SK-N-SH treated with all-trans-retinoic acid at 6 μM for 48 hours (cell line): ENCODE results near the gene RACK1.

Source experiments
- ATAC-seq: fragments of 200-7000 bp; cut with Tn5 transposase; 3 replicates; pipeline ENCODE4 v1.9.1; 2020; ENCODE audit warnings: mild to moderate bottlenecking, moderate library complexity
- BACH2 ChIP-seq: fragments of 250-450 bp; sonication (Bioruptor Pico); IDR thresholded peaks from 2 replicates; pipeline ENCODE4 v1.9.0; 2021; ENCODE audit warnings: mild to moderate bottlenecking, borderline replicate concordance
- CSDC2 ChIP-seq: fragments of 250-450 bp; sonication (Bioruptor Pico); IDR thresholded peaks from 2 replicates; pipeline ENCODE4 v1.5.0; 2020; ENCODE audit warnings: mild to moderate bottlenecking, moderate library complexity
- ESRRG ChIP-seq: fragments of 250-450 bp; sonication (Bioruptor Pico); IDR thresholded peaks from 2 replicates; pipeline ENCODE4 v1.6.1; 2021; ENCODE audit warnings: mild to moderate bottlenecking
- GLIS3 ChIP-seq: fragments of 250-450 bp; sonication (Bioruptor Pico); IDR thresholded peaks from 2 replicates; pipeline ENCODE4 v1.5.0; 2020; ENCODE audit warnings: mild to moderate bottlenecking, moderate library complexity
- ISL1 ChIP-seq: fragments of 250-450 bp; sonication (Bioruptor Pico); IDR thresholded peaks from 2 replicates; pipeline ENCODE4 v2.1.2; 2022; ENCODE audit warnings: mild to moderate bottlenecking, moderate library complexity
- OSR1 ChIP-seq: fragments of 250-450 bp; sonication (Bioruptor Pico); IDR thresholded peaks from 2 replicates; pipeline ENCODE4 v1.8.0; 2022; ENCODE audit warnings: moderate library complexity, mild to moderate bottlenecking, inconsistent platforms
- RARB ChIP-seq: fragments of 250-450 bp; sonication (Bioruptor Pico); IDR thresholded peaks from 2 replicates; pipeline ENCODE4 v1.8.0; 2021; ENCODE audit warnings: mild to moderate bottlenecking, moderate library complexity
- SNAI2 ChIP-seq: fragments of 250-450 bp; sonication (Bioruptor Pico); IDR thresholded peaks from 2 replicates; pipeline ENCODE4 v1.5.0; 2020; ENCODE audit warnings: mild to moderate bottlenecking, moderate library complexity
- TCF4 ChIP-seq: fragments of 250-450 bp; sonication (Bioruptor Pico); IDR thresholded peaks from 2 replicates; pipeline ENCODE4 v1.8.0; 2021; ENCODE audit warnings: mild to moderate bottlenecking, moderate library complexity, borderline replicate concordance
- TOX ChIP-seq: fragments of 250-450 bp; sonication (Bioruptor Pico); IDR thresholded peaks from 2 replicates; pipeline ENCODE4 v1.8.0; 2021; ENCODE audit warnings: mild to moderate bottlenecking, moderate library complexity, borderline replicate concordance
- ZFP3 ChIP-seq: fragments of 250-450 bp; sonication (Bioruptor Pico); IDR thresholded peaks from 2 replicates; pipeline ENCODE4 v1.5.0; 2020; ENCODE audit warnings: mild to moderate bottlenecking, moderate library complexity
- ZFP30 ChIP-seq: fragments of 450-650 bp; formaldehyde crosslinking; IDR thresholded peaks from 2 replicates; pipeline ENCODE4 v1.5.0; 2022; ENCODE audit warnings: mild to moderate bottlenecking, moderate library complexity
- ZNF70 ChIP-seq: fragments of 450-650 bp; formaldehyde crosslinking; IDR thresholded peaks from 2 replicates; pipeline ENCODE4 v1.5.0; 2020; ENCODE audit warnings: mild to moderate bottlenecking, moderate library complexity
- ZNF8 ChIP-seq: fragments of 450-650 bp; formaldehyde crosslinking; IDR thresholded peaks from 2 replicates; pipeline ENCODE4 v1.5.0; 2020; ENCODE audit warnings: mild to moderate bottlenecking, moderate library complexity
- TF ChIP-seq, protein P1 (sequence below): fragments of 250-450 bp; sonication (Bioruptor Pico); IDR thresholded peaks from 2 replicates; pipeline ENCODE4 v1.8.0; 2020; ENCODE audit warnings: mild to moderate bottlenecking, moderate library complexity, borderline replicate concordance
- TF ChIP-seq, protein P2 (sequence below): fragments of 250-450 bp; sonication (Bioruptor Pico); IDR thresholded peaks from 2 replicates; pipeline ENCODE4 v1.5.1; 2020; ENCODE audit warnings: low read depth, mild to moderate bottlenecking, moderate library complexity
- TF ChIP-seq, protein P3 (sequence below): fragments of 250-450 bp; sonication (Bioruptor Pico); IDR thresholded peaks from 2 replicates; pipeline ENCODE4 v1.5.0; 2020; ENCODE audit warnings: mild to moderate bottlenecking, moderate library complexity

The RACK1 gene

GRCh38 chr5:181241393-181241975, 2.2 kb downstream of the RACK1 start (continued):
- TF ChIP-seq, protein P1, sequence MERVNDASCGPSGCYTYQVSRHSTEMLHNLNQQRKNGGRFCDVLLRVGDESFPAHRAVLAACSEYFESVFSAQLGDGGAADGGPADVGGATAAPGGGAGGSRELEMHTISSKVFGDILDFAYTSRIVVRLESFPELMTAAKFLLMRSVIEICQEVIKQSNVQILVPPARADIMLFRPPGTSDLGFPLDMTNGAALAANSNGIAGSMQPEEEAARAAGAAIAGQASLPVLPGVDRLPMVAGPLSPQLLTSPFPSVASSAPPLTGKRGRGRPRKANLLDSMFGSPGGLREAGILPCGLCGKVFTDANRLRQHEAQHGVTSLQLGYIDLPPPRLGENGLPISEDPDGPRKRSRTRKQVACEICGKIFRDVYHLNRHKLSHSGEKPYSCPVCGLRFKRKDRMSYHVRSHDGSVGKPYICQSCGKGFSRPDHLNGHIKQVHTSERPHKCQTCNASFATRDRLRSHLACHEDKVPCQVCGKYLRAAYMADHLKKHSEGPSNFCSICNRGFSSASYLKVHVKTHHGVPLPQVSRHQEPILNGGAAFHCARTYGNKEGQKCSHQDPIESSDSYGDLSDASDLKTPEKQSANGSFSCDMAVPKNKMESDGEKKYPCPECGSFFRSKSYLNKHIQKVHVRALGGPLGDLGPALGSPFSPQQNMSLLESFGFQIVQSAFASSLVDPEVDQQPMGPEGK (CRISPR knock-in tag): no peak
- TF ChIP-seq ZNF70 (no peak), ZFP30 (no peak)

DNA sequence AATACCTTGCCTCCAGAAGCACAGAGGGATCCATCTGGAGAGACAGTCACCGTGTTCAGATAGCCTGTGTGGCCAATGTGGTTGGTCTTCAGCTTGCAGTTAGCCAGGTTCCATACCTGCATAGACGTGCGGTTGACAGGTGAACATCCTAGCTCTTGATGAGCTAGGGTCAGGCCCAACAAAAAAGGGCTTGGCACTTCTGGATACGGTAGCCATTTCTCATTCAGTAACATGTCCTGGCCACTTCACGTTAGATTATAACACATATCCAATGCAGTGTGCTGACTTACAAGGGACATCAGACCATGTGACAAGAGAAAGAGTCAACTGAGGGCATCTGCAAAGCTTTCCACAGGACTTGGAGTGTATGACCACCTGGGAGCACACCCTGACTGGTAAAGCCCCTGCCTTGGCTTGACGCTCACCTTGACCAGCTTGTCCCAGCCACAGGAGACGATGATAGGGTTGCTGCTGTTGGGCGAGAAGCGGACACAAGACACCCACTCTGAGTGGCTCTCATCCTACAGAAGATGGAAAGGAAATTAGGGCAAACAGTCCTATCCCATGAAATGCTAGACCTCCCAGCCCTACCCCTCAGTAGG, 4.5 kb downstream of the RACK1 start:
- TF ChIP-seq GLIS3: no peak
- ATAC-seq: no peak

DNA sequence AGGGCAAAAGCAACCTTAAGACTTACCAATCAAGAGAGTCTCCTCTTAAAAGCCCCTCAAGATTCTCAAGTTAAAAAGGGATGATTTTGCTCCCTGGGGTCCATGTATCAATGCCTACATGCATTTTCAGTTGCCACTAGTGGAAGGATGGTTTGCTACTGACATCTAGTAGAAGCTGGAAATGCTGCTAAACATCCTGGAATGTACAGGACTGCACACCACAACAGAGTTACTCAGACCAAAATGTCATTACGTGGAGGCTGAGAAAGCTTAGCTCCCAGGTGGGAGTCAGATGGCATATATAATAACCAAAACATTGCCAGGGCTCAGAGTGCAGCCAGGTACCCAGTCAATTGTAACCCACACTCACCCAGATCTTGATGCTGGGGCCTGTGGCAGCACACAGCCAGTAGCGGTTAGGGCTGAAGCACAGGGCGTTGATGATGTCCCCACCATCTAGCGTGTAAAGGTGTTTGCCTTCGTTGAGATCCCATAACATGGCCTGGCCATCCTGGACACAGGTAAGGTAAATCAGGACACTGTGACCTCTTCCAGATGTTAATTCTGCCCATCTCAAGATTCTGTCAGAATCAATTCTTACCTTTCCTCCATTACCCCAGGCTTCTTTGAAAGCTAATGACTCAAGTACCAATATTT, 5.8 kb downstream of the RACK1 start:
- TF ChIP-seq, protein P2, sequence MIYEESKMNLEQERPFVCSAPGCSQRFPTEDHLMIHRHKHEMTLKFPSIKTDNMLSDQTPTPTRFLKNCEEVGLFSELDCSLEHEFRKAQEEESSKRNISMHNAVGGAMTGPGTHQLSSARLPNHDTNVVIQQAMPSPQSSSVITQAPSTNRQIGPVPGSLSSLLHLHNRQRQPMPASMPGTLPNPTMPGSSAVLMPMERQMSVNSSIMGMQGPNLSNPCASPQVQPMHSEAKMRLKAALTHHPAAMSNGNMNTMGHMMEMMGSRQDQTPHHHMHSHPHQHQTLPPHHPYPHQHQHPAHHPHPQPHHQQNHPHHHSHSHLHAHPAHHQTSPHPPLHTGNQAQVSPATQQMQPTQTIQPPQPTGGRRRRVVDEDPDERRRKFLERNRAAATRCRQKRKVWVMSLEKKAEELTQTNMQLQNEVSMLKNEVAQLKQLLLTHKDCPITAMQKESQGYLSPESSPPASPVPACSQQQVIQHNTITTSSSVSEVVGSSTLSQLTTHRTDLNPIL (CRISPR knock-in tag): no peak
- TF ChIP-seq ZNF70 (no peak), OSR1 (no peak), TCF4 (CRISPR knock-in tag) (no peak), ZFP30 (no peak), TOX (CRISPR knock-in tag) (no peak), ZNF8 (CRISPR knock-in tag) (no peak), ISL1 (no peak), BACH2 (CRISPR knock-in tag) (no peak), CSDC2 (CRISPR knock-in tag) (no peak), ESRRG (CRISPR knock-in tag) (no peak), RARB (no peak), ZFP3 (CRISPR knock-in tag) (no peak), SNAI2 (CRISPR knock-in tag) (no peak)
- TF ChIP-seq, protein P3, sequence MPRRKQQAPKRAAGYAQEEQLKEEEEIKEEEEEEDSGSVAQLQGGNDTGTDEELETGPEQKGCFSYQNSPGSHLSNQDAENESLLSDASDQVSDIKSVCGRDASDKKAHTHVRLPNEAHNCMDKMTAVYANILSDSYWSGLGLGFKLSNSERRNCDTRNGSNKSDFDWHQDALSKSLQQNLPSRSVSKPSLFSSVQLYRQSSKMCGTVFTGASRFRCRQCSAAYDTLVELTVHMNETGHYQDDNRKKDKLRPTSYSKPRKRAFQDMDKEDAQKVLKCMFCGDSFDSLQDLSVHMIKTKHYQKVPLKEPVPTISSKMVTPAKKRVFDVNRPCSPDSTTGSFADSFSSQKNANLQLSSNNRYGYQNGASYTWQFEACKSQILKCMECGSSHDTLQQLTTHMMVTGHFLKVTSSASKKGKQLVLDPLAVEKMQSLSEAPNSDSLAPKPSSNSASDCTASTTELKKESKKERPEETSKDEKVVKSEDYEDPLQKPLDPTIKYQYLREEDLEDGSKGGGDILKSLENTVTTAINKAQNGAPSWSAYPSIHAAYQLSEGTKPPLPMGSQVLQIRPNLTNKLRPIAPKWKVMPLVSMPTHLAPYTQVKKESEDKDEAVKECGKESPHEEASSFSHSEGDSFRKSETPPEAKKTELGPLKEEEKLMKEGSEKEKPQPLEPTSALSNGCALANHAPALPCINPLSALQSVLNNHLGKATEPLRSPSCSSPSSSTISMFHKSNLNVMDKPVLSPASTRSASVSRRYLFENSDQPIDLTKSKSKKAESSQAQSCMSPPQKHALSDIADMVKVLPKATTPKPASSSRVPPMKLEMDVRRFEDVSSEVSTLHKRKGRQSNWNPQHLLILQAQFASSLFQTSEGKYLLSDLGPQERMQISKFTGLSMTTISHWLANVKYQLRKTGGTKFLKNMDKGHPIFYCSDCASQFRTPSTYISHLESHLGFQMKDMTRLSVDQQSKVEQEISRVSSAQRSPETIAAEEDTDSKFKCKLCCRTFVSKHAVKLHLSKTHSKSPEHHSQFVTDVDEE: no peak
- TF ChIP-seq, protein P1 (CRISPR knock-in tag): no peak
- ATAC-seq: no peak

DNA sequence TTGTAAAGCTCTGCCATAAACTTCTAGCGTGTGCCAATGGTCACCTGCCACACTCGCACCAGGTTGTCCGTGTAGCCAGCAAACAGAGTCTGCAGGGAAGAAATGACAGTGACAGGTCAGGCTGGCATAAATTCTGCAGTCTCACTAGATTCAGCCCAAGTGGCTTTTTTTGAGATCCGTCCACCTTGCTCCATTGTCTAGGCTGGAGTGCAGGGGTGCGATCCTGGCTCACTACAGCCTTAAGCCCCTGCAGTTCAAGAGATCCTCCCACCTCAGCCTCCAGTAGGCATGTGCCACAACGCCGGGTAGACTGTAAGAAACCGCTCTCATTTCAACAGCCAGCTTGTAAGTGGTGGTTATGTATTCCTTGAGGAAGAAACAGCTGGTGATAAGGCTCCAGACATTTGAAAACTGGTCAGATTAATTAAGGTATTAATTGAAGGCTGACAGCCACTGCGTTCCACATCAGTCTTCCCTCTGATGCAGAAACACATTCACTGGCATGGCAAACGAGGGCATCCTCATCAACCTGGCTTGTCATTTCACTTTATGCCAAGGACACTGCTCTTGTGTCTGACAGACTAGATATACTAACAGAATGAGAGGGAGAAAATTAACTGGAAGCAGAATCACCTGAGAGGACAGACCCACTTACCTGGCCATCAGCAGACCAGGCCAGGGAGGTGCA, 6.6 kb downstream of the RACK1 start:
- TF ChIP-seq, protein P2 (CRISPR knock-in tag): no peak
- TF ChIP-seq TOX (CRISPR knock-in tag) (no peak), CSDC2 (CRISPR knock-in tag) (no peak)
- ATAC-seq: no peak
